HepG2 (cell line): ENCODE results near the gene ANXA2. TPM values are rescaled to one million over a fixed set of nuclear protein-coding genes. Genes with fewer than 3 reads are reported as not detected.

Experiments
- ATAC-seq: fragments of 200-7000 bp; cut with Tn5 transposase; 3 replicates; pipeline ENCODE4 v1.9.1; 2020; ENCODE audit warnings: mild to moderate bottlenecking, moderate library complexity
- BruUV-seq: library from RNA; stranded (reverse); fragments of 400-500 nt; replicated peaks from 2 replicates; lab custom pipeline; 2021; lab: Mats Ljungman, UMichigan
- CTCF ChIA-PET: fragments of 300-600 bp; formaldehyde crosslinking; extraction: SDS; loops from one replicate; lab custom pipeline; 2021; ENCODE audit warnings: low total read pairs, inconsistent platforms, low intra/inter-chr PET ratio; lab: Yijun Ruan, JAX
- POLR2A ChIA-PET: fragments of 350-600 bp; sonication (Branson Sonifier 250); formaldehyde crosslinking; loops from one replicate; lab custom pipeline; 2020; ENCODE audit warnings: antibody characterized with exemption, inconsistent platforms; lab: Yijun Ruan, JAX
- DNase-seq: peaks from one replicate; pipeline ENCODE4 v3.0.0-alpha.2; 2015; ENCODE audit warnings: low spot score
- FAIRE-seq: peaks from 3 replicates; lab custom pipeline; 2011; peaks lifted over from hg19 to GRCh38; lab: Jason Lieb, UNC
- H2AFZ ChIP-seq: one replicate; pipeline ENCODE4 v1.6.1; 2011; ENCODE audit warnings: low read length, inconsistent platforms
- H3K27ac ChIP-seq: fragments of 300-600 bp; 3 replicates; pipeline ENCODE4 v1.8.0; 2011; ENCODE audit warnings: mixed run types, mild to moderate bottlenecking, mixed read lengths, low read length, inconsistent platforms; ENCODE audit not compliant: insufficient read depth; ENCODE audit errors: extremely low read length
- H3K27me3 ChIP-seq, 2 experiments: fragments of 200-600 bp in 1 of 2; 2 replicates in 1 of 2; 3 replicates in 1 of 2; pipeline versions ENCODE4 v1.6.0 to v1.8.0; 2011; ENCODE audit warnings: low read length in 2 of 2, mild to moderate bottlenecking in 2 of 2, moderate library complexity in 2 of 2, inconsistent platforms in 1 of 2; ENCODE audit not compliant: insufficient read depth in 2 of 2, control insufficient read depth in 1 of 2
- H3K36me3 ChIP-seq, 2 experiments: fragments of 200-600 bp in 1 of 2; replicated peaks in 1 of 2; 2 replicates in 1 of 2; 3 replicates in 1 of 2; pipeline versions ENCODE4 v1.5.1 to v1.8.0; 2011; ENCODE audit warnings: low read length in 2 of 2, inconsistent platforms in 1 of 2; ENCODE audit not compliant: insufficient read depth in 2 of 2, control insufficient read depth in 1 of 2
- H3K4me1 ChIP-seq: 2 replicates; pipeline ENCODE4 v1.5.1; 2012; ENCODE audit warnings: low read length, inconsistent platforms; ENCODE audit not compliant: insufficient read depth
- H3K4me2 ChIP-seq: 2 replicates; pipeline ENCODE4 v1.6.0; 2011; ENCODE audit warnings: low read depth, low read length, inconsistent platforms
- H3K4me3 ChIP-seq, 3 experiments: fragments of 200-600 bp in 1 of 3; sonication (generic), shearing (Covaris generic) in 1 of 3; replicated peaks in 1 of 3; 2 replicates each; pipeline ENCODE4 v1.5.1; 2011 to 2016; ENCODE audit warnings: low read length in 3 of 3, inconsistent platforms in 2 of 3, low read depth in 2 of 3, mild to moderate bottlenecking in 2 of 3, control low read depth in 1 of 3, mixed read lengths in 1 of 3; ENCODE audit not compliant: insufficient read depth in 1 of 3
- H3K79me2 ChIP-seq: one replicate; pipeline ENCODE4 v1.6.1; 2011; ENCODE audit warnings: low read length, inconsistent platforms; ENCODE audit not compliant: insufficient read depth
- H3K9ac ChIP-seq: 2 replicates; pipeline ENCODE4 v1.6.0; 2011; ENCODE audit warnings: mild to moderate bottlenecking, low read depth, low read length, inconsistent platforms; ENCODE audit not compliant: insufficient read depth
- H3K9me3 ChIP-seq: 2 replicates; pipeline ENCODE4 v1.5.1; 2012; ENCODE audit warnings: mild to moderate bottlenecking, low read length
- H4K20me1 ChIP-seq: 2 replicates; pipeline ENCODE4 v1.6.0; 2011; ENCODE audit warnings: inconsistent platforms, mild to moderate bottlenecking, low read length, moderate library complexity; ENCODE audit not compliant: insufficient read depth
- BRD4 ChIP-seq: sonication (generic); formaldehyde crosslinking; IDR thresholded peaks from 2 replicates; pipeline ENCODE4 v1.4.0; 2020; ENCODE audit warnings: missing genetic modification reagents
- CCAR2 ChIP-seq: fragments of 200-400 bp; formaldehyde crosslinking; optimal IDR thresholded peaks from 2 replicates; pipeline ENCODE3; 2018; ENCODE audit warnings: low read depth, mild to moderate bottlenecking, low read length, moderate library complexity
- CREB1 ChIP-seq, 2 experiments: fragments of 450-650 bp in 1 of 2; IDR thresholded peaks; 2 replicates each; pipeline ENCODE4 v1.6.1; 2016 to 2017; ENCODE audit warnings: control low read depth in 1 of 2, mild to moderate bottlenecking in 1 of 2, missing compliant biosample characterization in 1 of 2, missing genetic modification characterization in 1 of 2
- HNRNPLL ChIP-seq: fragments of 200-400 bp; formaldehyde crosslinking; IDR thresholded peaks from 2 replicates; pipeline ENCODE4 v1.6.1; 2017; ENCODE audit warnings: mild to moderate bottlenecking, low read depth, low read length; ENCODE audit not compliant: poor library complexity, severe bottlenecking
- KLF6 ChIP-seq: IDR thresholded peaks from 2 replicates; pipeline ENCODE4 v1.8.0; 2016; ENCODE audit warnings: missing biosample characterization, missing genetic modification reagents
- MTF2 ChIP-seq: sonication (generic); formaldehyde crosslinking; IDR thresholded peaks from 2 replicates; pipeline ENCODE4 v1.5.0; 2020; ENCODE audit warnings: missing genetic modification reagents, borderline replicate concordance
- NONO ChIP-seq, 2 experiments: fragments of 450-650 bp in 1 of 2; sonication (generic) in 1 of 2; formaldehyde crosslinking in 1 of 2; IDR thresholded peaks in 1 of 2; conservative IDR thresholded peaks in 1 of 2; 2 replicates each; pipeline versions ENCODE4 v1.6.1 to v1.8.0; 2017 to 2022; ENCODE audit warnings: mild to moderate bottlenecking in 1 of 2, missing genetic modification reagents in 1 of 2, moderate library complexity in 1 of 2
- RFX5 ChIP-seq: IDR thresholded peaks from 2 replicates; pipeline ENCODE4 v1.6.1; 2011; ENCODE audit warnings: low read depth, low read length, improper control_type of control experiment
- TIGD3 ChIP-seq: sonication (generic); formaldehyde crosslinking; IDR thresholded peaks from 2 replicates; pipeline ENCODE4 v1.5.1; 2020; ENCODE audit warnings: mild to moderate bottlenecking, missing genetic modification reagents, borderline replicate concordance
- ZNF703 ChIP-seq: sonication (generic); formaldehyde crosslinking; IDR thresholded peaks from 2 replicates; pipeline ENCODE4 v1.5.1; 2020; ENCODE audit warnings: missing genetic modification reagents, mild to moderate bottlenecking, moderate library complexity, borderline replicate concordance
- WGBS: methylation state at CpG from one replicate; pipeline ENCODE4 v1.1.6; 2017; ENCODE audit warnings: low lambda C conversion rate; 5-methylcytosine and 5-hydroxymethylcytosine counted together
- in situ Hi-C: cut with HindIII; loops from 2 replicates; pipeline ENCODE4 v1.10.0; 2017; ENCODE audit warnings: low pct_unique_long_range_greater_than_20kb; ENCODE audit not compliant: extremely low pct_ligation_motif_present
- intact Hi-C: fragments of 100-400 bp; cut with micrococcal nuclease; formaldehyde crosslinking; loops from one replicate; pipeline ENCODE4 v1.10.0; 2022; ENCODE audit not compliant: unreplicated experiment
- polyA plus RNA-seq, 8 experiments: library from polyadenylated mRNA; depleted of rRNA in 3 of 8; stranded (reverse) in 7 of 8; unstranded in 1 of 8; fragments of >200 nt; fragmentation: Illumina TruSeq in 4 of 8; extraction: Trizol in 4 of 8; gene quantifications; 2 replicates each; pipeline versions ENCODE4 v1.2.1 to v1.2.3, GENCODE V29; 2011 to 2016; ENCODE audit warnings: low read depth in 4 of 8, missing spikeins in 1 of 8, mixed read lengths in 1 of 8; ENCODE audit not compliant: insufficient read depth in 1 of 8
- total RNA-seq, 5 experiments: library from RNA; depleted of rRNA; stranded (reverse); fragments of >200 nt; fragmentation: Illumina TruSeq; extraction: Trizol; gene quantifications; 2 replicates each; pipeline ENCODE4 v1.2.3, GENCODE V29; 2016; ENCODE audit warnings: low read depth in 1 of 5
- TF ChIP-seq, protein P1 (sequence below): sonication (generic); formaldehyde crosslinking; conservative IDR thresholded peaks from 2 replicates; pipeline ENCODE4 v1.4.0; 2020; ENCODE audit warnings: missing genetic modification reagents
- TF ChIP-seq, protein P2 (sequence below): sonication (generic); formaldehyde crosslinking; IDR thresholded peaks from 2 replicates; pipeline ENCODE4 v1.4.0; 2020; ENCODE audit warnings: mild to moderate bottlenecking, missing genetic modification reagents
- TF ChIP-seq, protein P3 (sequence below): sonication (generic); formaldehyde crosslinking; conservative IDR thresholded peaks from 2 replicates; pipeline ENCODE4 v1.4.0; 2020; ENCODE audit warnings: mild to moderate bottlenecking, missing genetic modification reagents, moderate library complexity

Gene ANXA2
- total and polyA plus RNA-seq, 2 of the 13 experiments (the other 11 are each of a cell fraction or from before 2014, with no cell fraction given), result 196 to 613 TPM

GRCh38 chr15:60353245-60353920 lies 44.4 kb downstream of the ANXA2 start (continued):
- TF ChIP-seq KLF6 (CRISPR knock-in tag) (no peak), BRD4 (CRISPR knock-in tag) (no peak)
- TF ChIP-seq, protein P1, sequence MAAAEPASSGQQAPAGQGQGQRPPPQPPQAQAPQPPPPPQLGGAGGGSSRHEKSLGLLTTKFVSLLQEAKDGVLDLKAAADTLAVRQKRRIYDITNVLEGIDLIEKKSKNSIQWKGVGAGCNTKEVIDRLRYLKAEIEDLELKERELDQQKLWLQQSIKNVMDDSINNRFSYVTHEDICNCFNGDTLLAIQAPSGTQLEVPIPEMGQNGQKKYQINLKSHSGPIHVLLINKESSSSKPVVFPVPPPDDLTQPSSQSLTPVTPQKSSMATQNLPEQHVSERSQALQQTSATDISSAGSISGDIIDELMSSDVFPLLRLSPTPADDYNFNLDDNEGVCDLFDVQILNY (CRISPR knock-in tag), result no peak
- TF ChIP-seq, protein P2, sequence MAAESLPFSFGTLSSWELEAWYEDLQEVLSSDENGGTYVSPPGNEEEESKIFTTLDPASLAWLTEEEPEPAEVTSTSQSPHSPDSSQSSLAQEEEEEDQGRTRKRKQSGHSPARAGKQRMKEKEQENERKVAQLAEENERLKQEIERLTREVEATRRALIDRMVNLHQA (CRISPR knock-in tag), result no peak

DNA sequence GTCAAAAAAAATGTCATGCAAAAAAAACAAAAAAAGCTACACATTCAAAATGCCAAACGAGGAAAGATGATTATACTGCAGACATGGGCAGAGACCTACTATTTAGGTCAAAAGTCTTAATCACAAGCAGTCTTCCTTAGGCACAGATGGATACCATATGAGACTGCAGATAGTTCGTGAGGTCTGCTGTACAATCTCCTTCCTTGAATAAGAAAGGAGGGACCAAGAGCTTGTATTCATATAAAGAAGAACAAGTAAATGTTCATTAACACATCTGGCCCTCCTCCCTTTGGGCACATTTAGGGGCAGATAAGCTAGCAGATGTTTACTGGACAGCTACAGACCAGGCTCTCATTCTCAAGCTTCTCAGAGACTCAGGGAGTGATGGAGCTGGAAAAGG lies 45.3 kb downstream of the ANXA2 start:
- Histone ChIP-seq H3K9me3 (no peaks in the 10 kb centered on the region), H2AFZ (no peak overlapping the region), H3K27me3 (no peaks in the 10 kb centered on the region), H4K20me1 (no peaks in the 10 kb centered on the region), H3K36me3 (peaks cover 49 to 86% of the 10 kb centered on the region in 2 experiments), H3K9ac (no peak overlapping the region), H3K79me2 (no peaks in the 10 kb centered on the region), H3K4me1 (no peaks in the 10 kb centered on the region), H3K4me2 (no peak overlapping the region), H3K27ac (no peak overlapping the region), H3K4me3 (no peak overlapping the region)
- ATAC-seq (no peak), FAIRE-seq (no peak), DNase-seq (no peak)
- in situ Hi-C loops, result no loop called here
- BruUV-seq, result no TSS peak
- POLR2A ChIA-PET, result no interaction called here
- 92% methylated on average over 2 of the region's 2 CpGs for WGBS
- TF ChIP-seq HNRNPLL (no peak), ZNF703 (no peak), CCAR2 (no peak), TIGD3 (CRISPR knock-in tag) (no peak), NONO (IDR thresholded peaks at IDR 0.05) (no peak), NONO (CRISPR knock-in tag; conservative IDR thresholded peaks at IDR 0.05) (no peak), RFX5 (no peak), MTF2 (CRISPR knock-in tag) (no peak), CREB1 (IDR thresholded peaks at IDR 0.05) (no peak), CREB1 (CRISPR knock-in tag; IDR thresholded peaks at IDR 0.05) (no peak)
- TF ChIP-seq, protein P3, sequence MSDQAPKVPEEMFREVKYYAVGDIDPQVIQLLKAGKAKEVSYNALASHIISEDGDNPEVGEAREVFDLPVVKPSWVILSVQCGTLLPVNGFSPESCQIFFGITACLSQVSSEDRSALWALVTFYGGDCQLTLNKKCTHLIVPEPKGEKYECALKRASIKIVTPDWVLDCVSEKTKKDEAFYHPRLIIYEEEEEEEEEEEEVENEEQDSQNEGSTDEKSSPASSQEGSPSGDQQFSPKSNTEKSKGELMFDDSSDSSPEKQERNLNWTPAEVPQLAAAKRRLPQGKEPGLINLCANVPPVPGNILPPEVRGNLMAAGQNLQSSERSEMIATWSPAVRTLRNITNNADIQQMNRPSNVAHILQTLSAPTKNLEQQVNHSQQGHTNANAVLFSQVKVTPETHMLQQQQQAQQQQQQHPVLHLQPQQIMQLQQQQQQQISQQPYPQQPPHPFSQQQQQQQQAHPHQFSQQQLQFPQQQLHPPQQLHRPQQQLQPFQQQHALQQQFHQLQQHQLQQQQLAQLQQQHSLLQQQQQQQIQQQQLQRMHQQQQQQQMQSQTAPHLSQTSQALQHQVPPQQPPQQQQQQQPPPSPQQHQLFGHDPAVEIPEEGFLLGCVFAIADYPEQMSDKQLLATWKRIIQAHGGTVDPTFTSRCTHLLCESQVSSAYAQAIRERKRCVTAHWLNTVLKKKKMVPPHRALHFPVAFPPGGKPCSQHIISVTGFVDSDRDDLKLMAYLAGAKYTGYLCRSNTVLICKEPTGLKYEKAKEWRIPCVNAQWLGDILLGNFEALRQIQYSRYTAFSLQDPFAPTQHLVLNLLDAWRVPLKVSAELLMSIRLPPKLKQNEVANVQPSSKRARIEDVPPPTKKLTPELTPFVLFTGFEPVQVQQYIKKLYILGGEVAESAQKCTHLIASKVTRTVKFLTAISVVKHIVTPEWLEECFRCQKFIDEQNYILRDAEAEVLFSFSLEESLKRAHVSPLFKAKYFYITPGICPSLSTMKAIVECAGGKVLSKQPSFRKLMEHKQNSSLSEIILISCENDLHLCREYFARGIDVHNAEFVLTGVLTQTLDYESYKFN (CRISPR knock-in tag), result no peak
- intact Hi-C loops, result no loop called here
- CTCF ChIA-PET, result no interaction called here
